Stimulated activated CD8-positive, alpha-beta memory T cell treated with anti-CD3 and anti-CD28 coated beads, Interleukin-12 subunit alpha, Interleukin-12 subunit beta, amount 100 ng/mL, for 1 hour (primary cell): ENCODE measurements around the gene KCNAB3.

ENCODE experiments used
- DNase-seq: peaks from one replicate; pipeline ENCODE4 v3.0.0-alpha.2; 2020; ENCODE audit warnings: low read depth

KCNAB3 gene

GRCh38 chr17:7875804-7876370 lies 53.8 kb downstream of the KCNAB3 start:
- no peak for DNase-seq

- DNase-seq: no peak
Measured at GRCh38 chr17:7873051-7873450, 56.6 kb downstream of the KCNAB3 start.
